ENCODE data around the gene SNCB. TPM values are rescaled to one million over a fixed set of nuclear protein-coding genes. Genes with fewer than 3 reads are reported as not detected.

The SNCB gene
- total and polyA plus RNA-seq, 2 donors (not counting 1 experiment from before 2014, with no cell fraction given) = 0.17 to 0.22 TPM

- Histone ChIP-seq H2AFZ (ENCODE audit: low read length) (peak overlapping the region; percentile 12), H3K9me3 (ENCODE audit: control insufficient read depth, insufficient read depth, low read depth, low read length) (no peaks in the 10 kb centered on the region), H3K4me1 (ENCODE audit: control insufficient read depth, extremely low read depth, insufficient read depth, low read length) (peaks cover 27% of the 10 kb centered on the region), H4K20me1 (ENCODE audit: control insufficient read depth, extremely low read depth, insufficient read depth, low read length) (no peaks in the 10 kb centered on the region), H3K4me3 (replicated peaks in 1 of 4; ENCODE audit: control extremely low read depth in 1 of 4, insufficient read depth in 1 of 4, low read depth in 3 of 4, low read length in 4 of 4) (peak overlapping the region in 1 of 4 experiments; percentile 6), H3K36me3 (ENCODE audit: control insufficient read depth, insufficient read depth, low read length) (no peaks in the 10 kb centered on the region), H3K9ac (ENCODE audit: insufficient read depth, low read length) (no peak overlapping the region), H3K4me2 (ENCODE audit: extremely low read depth, insufficient read depth, low read length) (peak overlapping the region; percentile 37), H3K27me3 (ENCODE audit: control insufficient read depth, insufficient read depth, low read length) (peaks cover 13% of the 10 kb centered on the region), H3K27ac (ENCODE audit: insufficient read depth, low read length) (no peak overlapping the region), H3K79me2 (ENCODE audit: control insufficient read depth, insufficient read depth, low read length) (no peaks in the 10 kb centered on the region)
- TF ChIP-seq CTCF (conservative IDR thresholded peaks at IDR 0.05 in 1 of 2, IDR thresholded peaks at IDR 0.05 in 1 of 2; ENCODE audit: low read depth in 1 of 2, low read length in 2 of 2) (peak; percentile 30 to 47), EZH2 (IDR thresholded peaks at IDR 0.05; ENCODE audit: low read length, missing control alignments) (no peak)
- DNase-seq (ENCODE audit: low read depth in 2 of 2) = peak; percentile 83 to 91
Observed at GRCh38 chr5:176619203-176619568, 11.1 kb downstream of the SNCB start.

GRCh38 chr5:176618783-176619182 is 11.6 kb downstream of the SNCB start:
- Histone ChIP-seq H3K4me1 (ENCODE audit: control insufficient read depth, extremely low read depth, insufficient read depth, low read length) (peaks cover 27% of the 10 kb centered on the region), H3K9ac (ENCODE audit: insufficient read depth, low read length) (no peak overlapping the region), H3K36me3 (ENCODE audit: control insufficient read depth, insufficient read depth, low read length) (no peaks in the 10 kb centered on the region), H4K20me1 (ENCODE audit: control insufficient read depth, extremely low read depth, insufficient read depth, low read length) (no peaks in the 10 kb centered on the region), H3K9me3 (ENCODE audit: control insufficient read depth, insufficient read depth, low read depth, low read length) (no peaks in the 10 kb centered on the region), H3K4me2 (ENCODE audit: extremely low read depth, insufficient read depth, low read length) (peak overlapping the region; percentile 30), H3K27ac (ENCODE audit: insufficient read depth, low read length) (no peak overlapping the region), H3K27me3 (ENCODE audit: control insufficient read depth, insufficient read depth, low read length) (peaks cover 13% of the 10 kb centered on the region), H3K79me2 (ENCODE audit: control insufficient read depth, insufficient read depth, low read length) (no peaks in the 10 kb centered on the region), H2AFZ (ENCODE audit: low read length) (peak overlapping the region; percentile 12), H3K4me3 (replicated peaks in 1 of 4; ENCODE audit: control extremely low read depth in 1 of 4, insufficient read depth in 1 of 4, low read depth in 3 of 4, low read length in 4 of 4) (peak overlapping the region in 1 of 4 experiments; percentile 6)
- DNase-seq (ENCODE audit: low read depth in 2 of 2) = no peak
- TF ChIP-seq CTCF (conservative IDR thresholded peaks at IDR 0.05 in 1 of 2, IDR thresholded peaks at IDR 0.05 in 1 of 2; ENCODE audit: low read depth in 1 of 2, low read length in 2 of 2) (no peak), EZH2 (IDR thresholded peaks at IDR 0.05; ENCODE audit: low read length, missing control alignments) (no peak)

- Histone ChIP-seq H4K20me1 (ENCODE audit: control insufficient read depth, extremely low read depth, insufficient read depth, low read length) (no peaks in the 10 kb centered on the region), H3K27me3 (ENCODE audit: control insufficient read depth, insufficient read depth, low read length) (peaks cover 13% of the 10 kb centered on the region), H3K9ac (ENCODE audit: insufficient read depth, low read length) (no peak overlapping the region), H3K4me2 (ENCODE audit: extremely low read depth, insufficient read depth, low read length) (no peak overlapping the region), H3K27ac (ENCODE audit: insufficient read depth, low read length) (no peak overlapping the region), H3K4me3 (replicated peaks in 1 of 4; ENCODE audit: control extremely low read depth in 1 of 4, insufficient read depth in 1 of 4, low read depth in 3 of 4, low read length in 4 of 4) (no peak overlapping the region), H3K79me2 (ENCODE audit: control insufficient read depth, insufficient read depth, low read length) (no peaks in the 10 kb centered on the region), H3K9me3 (ENCODE audit: control insufficient read depth, insufficient read depth, low read depth, low read length) (no peaks in the 10 kb centered on the region), H3K36me3 (ENCODE audit: control insufficient read depth, insufficient read depth, low read length) (no peaks in the 10 kb centered on the region), H3K4me1 (ENCODE audit: control insufficient read depth, extremely low read depth, insufficient read depth, low read length) (peaks cover 34% of the 10 kb centered on the region), H2AFZ (ENCODE audit: low read length) (no peak overlapping the region)
- TF ChIP-seq CTCF (conservative IDR thresholded peaks at IDR 0.05 in 1 of 2, IDR thresholded peaks at IDR 0.05 in 1 of 2; ENCODE audit: low read depth in 1 of 2, low read length in 2 of 2) = no peak
- TF ChIP-seq EZH2 (IDR thresholded peaks at IDR 0.05; ENCODE audit: low read length, missing control alignments) = no peak
- DNase-seq (ENCODE audit: low read depth in 2 of 2) = no peak
Observed at GRCh38 chr5:176616511-176616910, 13.8 kb downstream of the SNCB start.
